HG02852 (cell line): ENCODE results near the gene ALDOB.

Experiments used
- ATAC-seq: cut with Tn5 transposase; IDR thresholded peaks from one replicate; pipeline ENCODE4 v1.9.1; 2021; ENCODE audit warnings: mild to moderate bottlenecking, moderate library complexity; ENCODE audit not compliant: unreplicated experiment

ALDOB gene

DNA sequence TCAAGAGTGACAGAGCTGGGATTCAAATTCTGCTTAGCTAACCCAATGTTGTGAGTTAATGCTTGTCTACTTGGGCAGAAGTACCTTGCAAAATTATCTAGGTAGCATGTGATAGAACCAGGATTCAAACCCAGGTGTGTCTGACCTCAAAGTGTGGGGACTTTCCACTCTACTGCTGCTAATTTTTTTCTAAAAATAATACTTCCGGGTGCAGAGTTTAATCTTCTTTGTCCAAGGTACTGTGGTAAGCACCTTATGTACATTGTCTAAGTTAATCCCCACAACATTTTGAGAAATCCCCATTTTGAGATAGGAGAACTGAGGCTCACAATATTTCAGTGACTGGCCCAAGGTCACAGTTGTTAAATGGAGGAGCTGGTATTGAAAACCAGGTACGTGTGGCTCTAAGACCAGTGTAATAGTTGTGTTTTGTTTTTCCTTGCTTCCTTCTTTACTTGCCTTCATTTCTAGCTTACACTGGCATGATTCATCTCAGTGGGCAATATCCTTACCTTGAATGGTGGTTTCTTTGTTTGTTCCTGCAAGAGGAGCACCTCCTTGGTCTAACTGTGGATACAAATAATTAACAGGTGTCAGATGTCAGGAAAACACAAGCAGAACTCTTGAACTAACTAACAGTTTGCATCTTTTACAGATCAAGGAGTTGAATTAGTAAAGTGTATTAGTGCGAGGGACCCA lies 7.5 kb downstream of the ALDOB start:
- ATAC-seq: peak; percentile 75

DNA sequence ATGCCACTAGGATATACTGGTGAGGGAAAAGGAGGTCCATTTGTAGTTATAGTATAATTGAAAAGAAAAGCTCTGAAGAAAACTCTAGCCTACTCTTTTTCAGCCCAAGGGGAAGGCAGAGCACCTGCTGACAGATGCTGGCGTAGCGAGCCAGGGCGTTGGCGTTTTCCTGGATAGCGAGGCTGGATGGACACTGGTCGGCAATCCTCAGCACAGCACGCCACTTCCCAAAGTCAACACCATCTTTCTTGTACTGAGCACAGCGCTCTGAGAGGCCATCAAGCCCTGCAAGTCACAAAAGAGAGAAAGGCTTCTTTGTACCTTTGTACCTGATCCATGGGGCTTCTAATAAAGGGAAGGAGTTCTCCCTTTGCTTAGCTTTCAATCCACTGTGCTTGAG lies 8.2 kb downstream of the ALDOB start:
- ATAC-seq: no peak

DNA sequence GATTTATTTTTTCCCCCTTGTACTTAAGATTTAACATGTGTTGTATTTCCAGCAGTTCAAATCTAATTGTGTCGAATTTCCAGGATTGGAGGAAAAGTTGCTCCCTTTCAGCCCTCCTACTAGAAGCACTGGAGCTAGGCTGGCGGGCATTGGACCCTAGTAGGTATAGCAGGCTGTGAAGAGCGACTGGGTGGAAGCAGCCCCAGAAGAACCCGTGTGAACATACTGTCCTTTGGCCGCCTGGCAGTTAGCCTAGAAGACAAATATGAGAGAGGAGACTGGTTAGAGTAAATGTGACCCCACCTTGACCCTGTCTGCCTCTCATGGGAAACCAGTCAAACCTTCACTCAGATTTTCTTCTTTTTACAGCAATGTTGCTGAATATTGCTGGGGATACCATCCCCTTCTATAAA lies 13.9 kb downstream of the ALDOB start:
- no peak for ATAC-seq

DNA sequence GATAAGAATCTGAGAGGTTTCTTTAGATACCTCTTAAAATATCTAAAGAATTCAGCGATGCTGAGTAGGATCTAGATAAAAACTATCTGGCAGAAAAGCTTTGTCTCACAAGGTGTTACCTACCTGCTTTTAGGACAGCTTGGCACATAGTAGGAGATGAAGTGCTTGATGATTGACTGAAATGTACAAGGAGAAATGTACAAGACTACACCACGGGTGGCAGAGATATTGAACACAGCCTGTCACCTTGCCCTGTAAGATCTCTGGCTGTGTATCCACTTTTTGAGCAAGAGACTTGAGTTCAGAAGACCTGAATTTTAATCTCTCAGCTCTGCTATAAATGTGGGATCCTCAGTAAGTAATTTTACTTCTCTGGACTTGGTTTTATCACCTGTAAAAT lies 15.7 kb downstream of the ALDOB start:
- ATAC-seq: no peak

DNA sequence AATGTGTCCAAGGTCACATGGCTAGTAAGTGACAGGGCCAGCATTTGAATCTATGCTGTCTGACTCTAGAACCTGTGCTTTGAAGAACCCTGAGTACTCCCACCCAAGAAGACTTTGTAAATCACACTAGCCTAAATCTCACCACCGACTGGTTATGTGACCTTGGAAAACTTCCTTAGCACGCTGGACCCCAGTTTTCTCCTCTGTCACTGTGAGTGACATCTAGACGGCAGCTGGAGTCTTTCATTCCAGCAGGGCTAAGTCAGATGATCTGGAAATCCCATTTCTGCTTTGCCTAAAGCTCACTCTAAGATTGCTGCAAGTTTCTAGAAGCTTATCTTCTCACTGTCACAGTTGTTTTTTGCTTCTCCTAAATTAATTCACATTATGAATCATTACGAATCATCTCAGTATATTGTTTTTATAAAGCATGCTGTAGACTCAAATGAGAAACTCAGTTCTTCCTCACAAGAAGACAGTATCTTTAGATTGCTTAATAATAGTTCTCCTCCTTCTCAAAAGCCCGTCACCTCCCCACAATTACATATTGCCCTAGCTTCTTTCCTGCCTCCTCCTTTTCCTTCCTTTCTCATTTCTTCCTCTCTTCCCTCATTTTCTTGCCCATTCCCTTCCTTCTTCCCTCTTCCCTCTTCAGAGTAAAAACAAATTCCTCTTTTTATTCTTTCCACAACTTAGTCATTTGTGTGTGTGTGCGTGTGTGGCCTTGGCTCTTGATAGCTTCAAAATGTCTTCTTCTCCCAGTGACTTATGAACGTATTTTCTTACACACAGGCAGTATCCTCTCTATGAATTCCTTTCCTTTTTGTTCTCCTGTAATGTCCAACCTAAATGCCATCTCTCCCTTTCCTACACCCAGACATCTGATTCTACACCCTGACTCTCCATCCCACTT lies 16.8 kb downstream of the ALDOB start:
- no peak for ATAC-seq

DNA sequence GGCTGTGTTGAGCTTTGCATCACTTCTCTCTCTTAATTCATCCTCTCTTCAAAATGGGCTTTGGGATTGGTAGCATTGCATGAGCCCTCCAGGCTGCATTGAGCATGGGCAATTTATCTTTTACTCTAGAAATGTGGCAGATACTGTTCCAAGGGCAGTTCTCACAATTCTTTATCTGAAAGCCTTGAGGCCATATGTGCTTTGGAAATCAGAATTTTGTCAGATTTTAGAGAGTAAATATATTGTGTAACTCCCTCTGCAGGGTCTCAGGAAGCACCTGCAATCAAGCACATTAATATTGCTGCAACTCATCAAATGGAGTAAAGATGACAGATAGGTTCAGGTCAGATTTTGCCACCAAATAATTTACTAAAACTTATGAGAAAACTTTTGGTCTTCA lies 17.6 kb downstream of the ALDOB start:
- no peak for ATAC-seq

DNA sequence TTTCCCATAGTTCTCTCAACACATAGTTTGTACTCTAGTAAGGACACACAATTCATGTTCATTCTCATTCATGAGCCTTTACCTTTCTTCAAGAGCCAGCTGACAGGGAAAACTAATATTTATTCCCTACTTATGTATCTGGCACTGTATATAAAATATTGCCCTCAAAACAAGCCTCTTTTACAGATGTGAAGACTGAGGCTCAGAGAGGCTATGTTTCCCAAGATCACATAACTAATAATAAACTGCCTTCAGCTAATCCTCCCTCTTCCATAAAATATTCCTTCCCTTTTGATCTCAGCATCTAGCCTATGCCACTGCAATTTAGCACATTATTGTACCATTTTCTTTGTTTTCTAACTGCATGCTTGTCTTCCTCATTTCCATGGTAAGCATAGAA lies 18.2 kb downstream of the ALDOB start:
- no peak for ATAC-seq

DNA sequence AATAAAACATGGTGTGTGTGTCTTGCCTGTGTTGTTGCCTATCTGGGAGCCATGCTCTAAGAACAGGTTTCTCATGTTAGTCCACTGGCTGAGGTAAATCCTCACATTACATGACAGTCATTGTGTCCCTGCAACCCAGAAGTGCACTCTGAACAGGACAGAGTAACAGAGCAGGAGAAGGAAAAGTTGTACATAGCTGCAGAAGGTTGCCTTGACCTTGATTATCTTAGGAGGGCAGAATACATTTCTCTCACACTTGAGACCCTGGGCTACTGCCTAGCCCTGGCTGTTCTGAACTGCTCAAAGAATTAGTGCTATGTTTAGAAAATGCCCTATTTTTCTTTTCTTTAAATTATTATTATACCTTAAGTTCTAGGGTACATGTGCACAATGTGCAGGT lies 20.0 kb downstream of the ALDOB start:
- no peak for ATAC-seq

DNA sequence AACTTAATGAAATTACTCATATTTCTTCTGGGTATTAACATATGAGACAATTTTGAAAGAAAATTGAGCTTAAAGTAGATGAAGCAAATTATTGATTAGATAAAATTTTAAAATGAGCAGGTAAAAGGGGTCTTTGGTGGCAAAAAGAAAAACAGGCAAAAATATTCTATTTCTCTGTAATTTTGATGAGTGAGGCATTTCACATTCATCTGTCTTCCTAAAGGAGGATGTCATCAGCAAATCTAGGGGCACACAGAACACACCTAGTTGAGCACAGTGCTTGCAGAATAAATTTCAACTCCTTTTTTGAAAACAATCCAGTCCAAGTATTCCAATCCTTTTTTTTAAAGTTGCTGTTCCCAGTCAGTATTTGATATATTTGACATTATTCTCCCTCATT lies 20.7 kb downstream of the ALDOB start:
- no peak for ATAC-seq

DNA sequence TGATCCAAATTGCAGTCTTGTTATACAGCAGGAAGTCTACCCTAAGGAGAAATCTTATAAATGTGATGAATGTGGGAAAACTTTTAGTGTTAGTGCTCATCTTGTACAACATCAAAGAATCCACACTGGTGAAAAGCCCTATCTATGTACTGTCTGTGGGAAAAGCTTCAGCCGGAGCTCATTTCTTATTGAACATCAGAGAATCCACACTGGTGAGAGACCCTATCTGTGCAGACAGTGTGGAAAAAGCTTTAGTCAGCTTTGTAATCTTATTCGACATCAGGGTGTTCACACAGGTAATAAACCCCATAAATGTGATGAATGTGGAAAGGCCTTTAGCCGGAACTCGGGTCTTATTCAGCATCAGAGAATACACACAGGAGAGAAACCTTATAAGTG lies 26.5 kb downstream of the ALDOB start:
- ATAC-seq: no peak

DNA sequence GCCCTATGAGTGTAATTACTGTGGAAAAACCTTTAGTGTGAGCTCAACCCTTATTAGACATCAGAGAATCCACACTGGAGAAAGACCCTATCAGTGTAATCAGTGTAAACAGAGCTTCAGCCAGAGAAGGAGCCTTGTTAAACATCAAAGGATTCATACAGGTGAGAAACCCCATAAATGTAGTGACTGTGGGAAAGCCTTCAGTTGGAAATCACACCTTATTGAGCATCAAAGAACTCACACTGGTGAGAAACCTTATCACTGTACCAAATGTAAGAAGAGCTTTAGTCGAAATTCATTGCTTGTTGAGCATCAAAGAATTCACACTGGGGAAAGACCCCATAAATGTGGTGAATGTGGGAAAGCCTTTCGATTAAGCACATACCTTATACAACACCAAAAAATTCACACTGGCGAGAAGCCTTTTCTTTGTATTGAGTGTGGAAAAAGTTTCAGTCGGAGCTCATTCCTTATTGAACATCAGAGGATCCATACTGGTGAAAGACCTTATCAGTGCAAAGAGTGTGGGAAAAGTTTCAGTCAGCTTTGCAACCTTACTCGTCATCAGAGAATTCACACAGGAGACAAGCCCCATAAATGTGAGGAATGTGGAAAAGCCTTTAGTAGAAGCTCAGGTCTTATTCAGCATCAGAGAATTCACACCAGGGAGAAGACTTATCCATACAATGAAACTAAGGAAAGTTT lies 27.0 kb downstream of the ALDOB start:
- no peak for ATAC-seq

DNA sequence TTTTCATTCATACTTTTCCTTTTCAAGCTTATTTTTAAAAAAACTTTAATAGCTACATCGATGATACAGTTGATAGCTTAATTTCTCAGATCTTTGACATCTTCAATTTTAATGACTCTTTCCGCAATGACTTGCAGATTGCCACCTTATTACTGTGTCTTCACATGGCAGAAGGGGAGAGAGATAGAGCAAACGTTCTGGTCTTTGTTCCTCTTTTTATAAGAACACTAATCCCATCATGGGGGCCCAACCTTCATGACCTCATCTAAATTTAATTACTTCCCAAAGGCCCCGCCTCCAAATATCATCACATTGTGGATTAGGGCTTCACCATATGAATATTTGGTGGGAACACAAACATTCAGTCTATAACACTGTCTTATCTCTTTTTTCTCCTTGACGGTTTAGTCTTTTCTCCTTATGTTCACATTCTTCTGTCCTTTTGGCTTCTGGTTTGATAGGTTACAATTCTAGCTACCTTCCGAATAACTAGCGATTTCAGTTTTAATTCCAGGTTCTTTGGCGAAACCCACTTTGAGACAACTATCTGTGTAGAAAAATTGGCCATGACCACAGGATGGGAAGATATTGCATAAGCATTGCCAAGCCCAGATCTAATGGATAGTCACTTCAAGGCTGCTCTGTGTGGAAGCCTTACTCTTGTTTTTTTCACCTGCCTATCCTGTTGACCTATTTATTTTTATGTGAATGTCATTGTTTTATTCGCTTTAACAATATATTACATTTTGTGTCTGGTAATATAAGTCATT lies 31.9 kb downstream of the ALDOB start:
- ATAC-seq: no peak

DNA sequence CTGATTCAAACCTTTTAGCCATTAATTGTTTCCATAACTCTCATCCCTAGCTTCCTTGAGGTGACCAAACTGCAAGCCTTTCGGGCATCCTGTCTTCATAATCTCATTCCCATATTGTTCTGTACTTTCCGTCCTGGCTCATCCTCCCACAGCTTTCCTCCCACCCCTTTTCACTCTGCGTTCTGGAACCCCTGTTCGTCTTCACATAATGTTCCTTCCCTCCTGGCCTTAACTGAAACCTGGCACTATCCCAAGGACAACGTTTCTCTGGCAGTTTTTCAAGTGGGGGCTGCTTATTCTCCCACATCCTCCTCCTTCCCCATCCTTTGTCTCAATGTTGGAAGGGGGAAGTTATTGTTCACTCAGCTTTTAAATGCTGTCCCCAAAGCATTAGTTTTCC lies 35.5 kb downstream of the ALDOB start:
- no peak for ATAC-seq

DNA sequence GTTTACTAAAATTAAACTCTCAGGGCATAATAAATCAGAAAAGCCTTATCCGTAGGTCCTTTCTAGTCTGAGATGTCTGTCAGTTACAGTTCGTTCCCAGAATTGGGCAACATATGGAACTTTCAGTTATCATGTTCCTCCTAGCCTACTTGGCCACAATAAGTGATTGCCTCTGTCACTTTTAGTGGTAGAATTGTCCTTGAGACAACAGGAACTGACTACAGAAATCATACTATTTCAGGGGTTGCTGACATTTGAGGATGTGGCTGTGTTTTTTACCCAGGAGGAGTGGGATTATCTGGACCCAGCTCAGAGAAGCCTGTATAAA lies 36.0 kb downstream of the ALDOB start:
- ATAC-seq: no peak

DNA sequence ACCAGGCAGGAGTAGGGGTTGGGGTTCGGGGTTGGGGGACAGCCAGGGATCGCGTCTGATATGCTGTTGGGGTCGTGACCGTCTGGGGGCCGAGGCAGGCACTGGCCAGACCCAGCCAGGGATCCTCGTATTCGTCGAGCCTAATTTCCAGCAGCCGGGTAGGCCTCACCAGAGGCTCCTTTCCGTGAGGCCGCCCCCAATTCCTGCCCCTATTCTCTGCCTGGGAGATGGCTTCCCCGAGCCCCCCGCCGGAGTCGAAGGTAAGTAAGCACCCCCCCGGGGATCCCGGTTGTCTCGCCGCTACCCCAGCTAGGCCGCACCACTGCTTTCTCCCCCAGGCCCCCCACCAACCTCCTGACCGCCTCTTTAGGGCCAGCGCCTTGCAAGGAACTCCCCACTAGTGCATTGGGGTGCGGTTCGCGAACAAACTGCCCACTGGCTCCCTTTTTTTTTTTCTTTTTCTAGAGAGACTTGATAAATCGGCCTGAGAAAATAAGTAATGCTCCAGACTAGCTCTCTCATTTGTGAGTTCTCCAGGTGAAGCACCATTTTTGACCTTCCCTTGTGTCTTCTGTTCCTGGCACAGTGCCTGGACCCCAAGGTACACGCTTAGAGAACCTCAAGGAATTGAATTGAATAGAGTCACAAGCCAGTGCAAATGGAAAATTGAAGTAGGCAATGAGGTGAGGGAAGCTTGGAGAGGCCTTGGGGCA lies 36.5 kb downstream of the ALDOB start:
- ATAC-seq: peak; percentile 9

DNA sequence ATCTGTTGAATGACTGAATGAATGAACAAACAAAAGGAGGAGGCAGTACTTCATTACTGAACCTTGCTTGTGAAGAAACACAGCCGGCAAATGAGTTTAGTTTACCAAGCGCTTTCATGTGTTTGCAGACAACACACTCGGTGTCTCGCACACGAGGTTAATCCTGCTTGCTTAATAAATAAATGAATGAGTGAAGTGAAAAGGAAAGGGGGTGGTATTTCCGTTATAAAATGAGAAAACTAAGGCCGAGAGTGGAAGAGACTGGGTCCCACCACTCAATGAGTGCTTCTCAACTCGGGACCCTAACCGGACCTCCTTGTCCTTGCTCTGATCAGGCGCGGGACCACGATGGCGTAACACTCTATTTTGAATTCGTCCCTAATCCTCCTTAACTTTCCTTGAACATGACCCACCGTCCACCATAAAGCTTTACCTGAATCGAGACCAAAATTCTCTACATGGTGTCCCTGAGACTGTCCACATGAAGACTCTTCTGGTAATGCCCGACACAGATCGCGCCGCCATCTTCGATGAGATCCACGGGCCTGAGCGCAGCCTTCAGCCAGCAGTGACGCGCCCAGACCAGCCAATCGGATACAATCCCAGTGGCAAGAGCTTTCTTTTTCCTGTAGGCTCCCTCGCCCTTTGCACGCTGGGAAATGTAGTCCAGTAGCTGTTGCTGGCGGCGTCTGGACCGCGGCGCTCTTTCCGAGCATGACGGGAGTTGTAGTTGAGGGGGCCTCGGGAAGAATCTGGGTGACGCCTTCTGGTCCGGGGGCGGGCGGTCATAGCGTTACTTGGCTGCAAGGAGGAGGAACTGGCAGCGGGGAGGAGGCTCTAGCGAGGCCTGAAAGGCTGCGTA lies 37.3 kb downstream of the ALDOB start, which contains the start of the genes MRPL50 and ZNF189:
Gene MRPL50, minus strand, starts transcription at position 551 of the 862 bp plus-strand sequence. Its CDS starts 26 bp downstream, at position 525.
Gene ZNF189, plus strand, starts transcription at position 784 of the 862 bp plus-strand sequence. CDS start 306 bp downstream, outside the sequence.
- ATAC-seq: peak; percentile 97

DNA sequence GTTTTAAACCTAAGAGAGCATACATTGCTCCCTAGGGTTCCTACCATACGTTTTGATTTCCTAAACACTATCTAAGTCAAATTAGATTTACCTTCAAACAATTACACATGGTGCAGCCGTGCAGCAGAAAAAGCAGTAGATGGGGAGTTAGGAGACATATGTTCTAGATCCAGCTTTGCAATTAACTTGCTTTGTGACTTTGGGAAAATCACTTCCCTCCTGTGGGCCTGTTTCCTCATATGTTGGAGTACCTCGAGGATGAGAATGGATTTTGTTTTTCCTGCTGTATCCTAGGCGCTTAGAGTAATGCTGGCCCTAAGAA lies 37.9 kb downstream of the ALDOB start:
- ATAC-seq: no peak

DNA sequence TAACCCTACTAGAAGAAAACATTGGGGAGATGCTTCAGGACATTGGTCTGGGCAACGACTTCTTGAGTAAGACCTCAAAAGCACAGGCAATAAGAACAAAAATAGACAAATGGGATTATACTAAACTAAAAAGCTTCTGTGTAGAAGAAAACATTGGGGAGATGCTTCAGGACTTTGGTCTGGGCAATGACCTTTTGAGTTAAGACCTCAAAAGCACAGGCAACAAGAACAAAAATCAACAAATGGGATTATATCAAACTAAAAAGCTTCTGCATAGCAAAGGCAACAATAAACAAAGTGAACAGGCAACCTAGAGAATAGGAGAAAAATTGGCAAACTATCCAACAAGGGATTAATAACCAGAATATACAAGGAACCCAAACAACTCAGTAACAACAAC lies 40.9 kb downstream of the ALDOB start:
- ATAC-seq: no peak

DNA sequence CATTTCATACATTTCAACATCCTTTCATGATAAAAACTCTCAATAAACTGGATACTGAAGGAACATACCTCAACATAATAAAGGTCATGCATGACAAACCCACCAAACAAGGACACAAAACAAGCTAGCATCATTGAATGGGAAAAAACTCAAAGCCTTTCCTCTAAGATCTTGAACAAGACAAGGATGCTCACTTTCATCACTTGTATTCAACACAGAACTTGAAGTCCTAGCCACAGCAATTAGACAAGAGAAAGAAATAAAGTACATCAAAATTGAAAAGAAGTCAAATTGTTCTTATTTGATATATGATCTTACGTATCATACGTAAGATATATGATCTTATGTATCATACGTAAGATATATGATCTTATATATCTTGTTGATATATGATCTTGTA lies 42.4 kb downstream of the ALDOB start:
- no peak for ATAC-seq
